ENCODE measurements around the gene POGK.
"Not testable (repeated sequence)": the region's sequence is repeated elsewhere in the genome, so short reads cannot be mapped to it uniquely, and the experiment has no call there.

The POGK gene, protein sequence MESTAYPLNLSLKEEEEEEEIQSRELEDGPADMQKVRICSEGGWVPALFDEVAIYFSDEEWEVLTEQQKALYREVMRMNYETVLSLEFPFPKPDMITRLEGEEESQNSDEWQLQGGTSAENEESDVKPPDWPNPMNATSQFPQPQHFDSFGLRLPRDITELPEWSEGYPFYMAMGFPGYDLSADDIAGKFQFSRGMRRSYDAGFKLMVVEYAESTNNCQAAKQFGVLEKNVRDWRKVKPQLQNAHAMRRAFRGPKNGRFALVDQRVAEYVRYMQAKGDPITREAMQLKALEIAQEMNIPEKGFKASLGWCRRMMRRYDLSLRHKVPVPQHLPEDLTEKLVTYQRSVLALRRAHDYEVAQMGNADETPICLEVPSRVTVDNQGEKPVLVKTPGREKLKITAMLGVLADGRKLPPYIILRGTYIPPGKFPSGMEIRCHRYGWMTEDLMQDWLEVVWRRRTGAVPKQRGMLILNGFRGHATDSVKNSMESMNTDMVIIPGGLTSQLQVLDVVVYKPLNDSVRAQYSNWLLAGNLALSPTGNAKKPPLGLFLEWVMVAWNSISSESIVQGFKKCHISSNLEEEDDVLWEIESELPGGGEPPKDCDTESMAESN

DNA sequence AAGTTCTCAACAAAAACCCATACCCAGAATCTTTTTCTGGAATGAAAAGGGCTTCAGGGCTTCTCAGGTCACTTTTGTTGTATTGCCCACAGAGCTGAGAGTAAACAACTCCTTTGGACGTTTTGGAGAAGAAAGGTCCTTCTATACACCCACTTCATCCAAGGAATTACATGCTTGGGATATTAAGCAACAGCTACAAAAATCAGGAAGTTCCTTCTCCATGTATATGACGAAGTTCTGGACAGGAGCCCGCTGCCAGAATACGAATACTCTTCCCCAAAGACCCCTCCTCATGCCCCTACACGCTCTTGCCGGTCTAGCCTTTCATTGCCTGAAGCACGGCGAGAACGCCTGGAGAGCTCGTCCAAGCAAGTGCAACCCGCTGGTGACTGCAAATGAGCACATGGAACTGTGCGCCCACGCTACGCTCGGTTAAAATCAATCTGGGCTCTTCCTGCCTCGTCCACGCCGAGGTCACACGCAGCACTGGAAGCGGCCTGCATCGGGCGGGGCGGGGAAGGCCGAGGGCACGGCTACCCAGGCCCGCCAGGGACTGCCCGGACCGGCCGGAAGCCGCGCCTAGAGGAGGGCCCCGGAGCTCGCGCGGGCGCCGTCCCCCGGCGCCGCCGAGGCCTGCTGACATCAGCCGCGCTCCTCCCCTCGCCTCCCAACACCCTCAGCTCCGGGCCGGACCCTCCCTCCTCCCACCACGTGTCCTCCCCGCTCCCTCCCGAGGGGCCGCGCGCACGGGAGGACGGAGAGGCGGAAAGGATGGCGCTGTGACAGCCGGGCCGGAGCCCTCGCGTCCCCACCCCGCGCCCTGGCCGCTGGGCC is at the start of gene POGK:
Gene POGK (plus strand): TSS at position 710 of the 834 bp plus-strand sequence. CDS start 1,482 bp downstream, outside the sequence.
- peak; percentile 61 for DNase-seq (ENCODE audit: low read depth)

DNA sequence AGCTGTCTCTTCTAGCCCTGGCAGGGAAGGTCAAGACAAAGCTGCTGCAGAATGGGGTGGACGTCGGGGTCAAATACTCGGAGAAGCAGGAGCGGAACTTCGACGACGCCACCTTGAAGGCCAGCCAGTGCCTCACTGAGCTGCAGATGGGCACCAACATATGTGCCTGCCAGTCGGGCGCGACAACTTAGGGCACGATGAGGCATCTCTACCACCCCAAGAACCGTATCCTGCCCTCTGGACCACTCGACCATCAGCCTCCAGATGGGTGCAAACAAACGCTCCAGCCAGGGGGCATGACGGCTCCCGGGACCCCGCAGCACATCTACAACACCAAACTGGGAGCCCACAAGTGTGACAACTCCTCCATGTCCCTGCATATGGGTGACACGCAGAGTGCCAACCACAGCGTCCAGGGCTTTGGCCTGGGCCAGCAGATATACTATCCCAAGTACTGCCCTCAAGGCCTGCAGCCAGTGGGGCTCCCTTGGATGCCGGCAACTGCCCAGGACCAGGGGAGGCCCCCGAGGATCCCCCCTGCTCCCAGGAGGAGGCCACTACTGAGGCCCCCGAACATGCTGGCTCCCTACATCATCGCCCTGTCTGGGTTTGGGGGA is 42.5 kb upstream of the POGK start:
- no peak for DNase-seq (ENCODE audit: low read depth)

DNA sequence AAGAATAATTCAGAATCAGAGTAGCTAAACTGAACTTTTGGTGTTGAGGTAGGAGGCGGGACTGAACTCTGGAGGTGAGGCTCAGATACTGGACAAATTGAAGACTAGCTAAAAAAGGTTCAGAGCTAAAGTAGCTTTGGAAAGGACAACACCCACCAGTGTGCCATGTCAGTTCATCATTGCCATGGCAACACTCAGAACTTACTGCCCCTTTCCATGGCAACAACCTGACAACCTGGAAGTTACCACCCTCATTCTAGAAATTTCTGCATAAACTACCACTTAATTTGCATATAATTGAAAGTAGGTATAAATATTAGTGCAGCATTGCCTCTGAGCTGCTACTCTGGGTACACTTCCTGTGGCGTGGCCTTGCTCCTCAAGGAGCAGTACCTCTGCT is 30.3 kb upstream of the POGK start:
- no peak for DNase-seq (ENCODE audit: low read depth)

DNA sequence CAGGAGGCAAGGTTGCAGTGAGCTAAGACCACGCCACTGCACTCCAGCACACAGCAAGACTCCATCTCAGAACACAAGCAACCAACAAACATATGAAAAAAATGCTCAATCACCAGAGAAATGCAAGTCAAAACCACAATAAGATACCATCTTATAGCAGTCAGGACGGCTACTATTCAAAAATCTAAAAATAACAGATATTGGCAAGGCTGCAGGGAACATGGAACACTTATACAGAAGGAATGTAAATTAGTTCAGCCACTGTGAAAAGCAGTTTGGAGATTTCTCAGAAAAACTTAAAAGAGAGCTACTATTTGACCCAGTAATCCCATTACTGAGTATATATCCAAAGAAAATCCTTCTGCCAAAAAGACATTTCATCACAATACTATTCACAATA is 27.6 kb upstream of the POGK start:
- no peak for DNase-seq (ENCODE audit: low read depth)

DNA sequence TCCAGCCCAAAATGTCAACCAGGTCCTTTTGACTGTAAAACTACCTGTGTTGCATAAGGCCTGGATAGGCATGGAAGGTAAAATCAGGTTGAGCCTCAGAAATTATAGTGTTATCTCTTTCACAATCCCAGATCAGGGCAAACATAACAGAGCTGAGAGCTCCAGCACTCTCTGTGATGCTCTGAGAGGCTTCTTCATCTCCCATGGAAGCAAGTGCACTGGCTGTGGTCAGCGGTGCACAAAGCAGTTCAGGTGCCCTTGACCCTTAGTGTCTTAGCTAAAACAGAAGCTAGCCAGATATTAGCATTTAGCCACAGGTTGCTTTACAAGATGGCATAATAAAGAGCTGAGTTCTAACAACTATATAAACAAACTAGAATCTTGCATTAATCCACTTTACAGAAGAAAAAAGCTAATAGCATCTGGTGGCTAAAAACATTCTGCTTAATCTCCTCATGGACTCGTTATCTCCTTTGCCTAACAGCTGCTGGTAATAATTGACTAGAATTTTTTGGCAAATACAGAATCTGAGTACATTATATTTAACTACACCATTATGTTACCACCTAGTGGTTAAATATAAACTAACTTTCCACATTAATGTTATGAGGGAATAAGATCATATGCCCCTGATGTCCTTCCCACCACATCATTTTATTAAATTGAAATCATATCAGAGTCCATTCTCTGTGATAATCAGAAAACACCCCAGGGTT is 25.6 kb upstream of the POGK start:
- DNase-seq (ENCODE audit: low read depth): no peak

DNA sequence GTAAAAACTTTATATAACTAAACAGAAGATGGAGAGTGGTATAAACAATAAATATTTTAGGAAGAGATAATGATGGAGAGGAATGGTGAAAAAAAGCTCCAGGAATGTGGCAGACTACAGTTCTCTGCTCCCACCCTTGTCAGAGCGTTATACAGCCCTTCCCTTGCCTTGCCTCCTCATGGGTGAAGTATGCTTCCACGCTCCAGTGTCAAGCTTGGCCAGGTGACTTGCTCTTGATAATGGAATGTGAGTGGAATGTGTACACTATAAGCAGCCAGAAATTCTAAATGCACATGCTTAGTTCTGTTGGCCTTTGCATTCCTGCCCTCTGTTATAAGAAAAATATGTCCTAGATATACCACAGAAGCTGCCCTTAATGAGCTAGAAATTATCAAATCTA is 24.7 kb upstream of the POGK start:
- DNase-seq (ENCODE audit: low read depth): no peak

DNA sequence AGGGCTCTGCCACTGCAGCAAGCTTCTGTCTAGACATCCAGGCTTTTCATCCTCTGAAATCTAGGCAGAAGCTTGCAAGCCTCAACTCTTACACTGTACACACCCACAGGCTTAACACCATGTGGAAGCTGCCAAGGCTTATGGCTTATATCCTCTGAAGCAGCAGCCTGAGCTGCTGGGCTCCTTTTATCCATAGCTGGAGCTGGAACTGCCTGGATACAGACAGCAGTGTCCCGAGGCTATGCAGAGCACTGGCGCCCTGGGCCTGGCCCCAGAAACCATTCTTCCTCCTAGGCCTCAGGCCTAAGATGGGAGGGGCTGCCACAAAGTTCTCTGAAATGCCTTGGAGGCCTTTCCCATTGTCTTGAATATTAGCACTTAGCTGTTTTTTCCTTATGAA is 19.3 kb upstream of the POGK start:
- DNase-seq (ENCODE audit: low read depth): no peak

DNA sequence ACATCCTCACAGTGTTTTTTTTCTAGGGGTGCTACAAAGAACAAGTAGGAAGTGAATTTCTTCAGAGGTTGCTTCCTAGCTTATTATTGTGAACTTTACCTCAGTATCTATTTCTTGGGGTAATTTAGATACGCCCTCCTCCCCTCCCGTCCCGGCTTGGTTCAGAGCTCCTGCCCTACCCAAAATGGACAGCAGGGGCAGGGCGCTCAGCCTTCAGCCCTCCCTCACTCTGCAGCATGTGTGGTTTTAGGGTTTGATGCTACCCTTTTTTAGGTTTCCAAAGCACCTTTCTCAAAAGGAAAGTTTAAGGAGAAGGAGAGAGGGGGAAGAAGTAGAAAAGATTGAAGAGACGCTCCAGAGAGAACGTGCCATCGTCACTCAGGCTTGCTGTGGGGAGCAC is 16.9 kb upstream of the POGK start:
- DNase-seq (ENCODE audit: low read depth): no peak

DNA sequence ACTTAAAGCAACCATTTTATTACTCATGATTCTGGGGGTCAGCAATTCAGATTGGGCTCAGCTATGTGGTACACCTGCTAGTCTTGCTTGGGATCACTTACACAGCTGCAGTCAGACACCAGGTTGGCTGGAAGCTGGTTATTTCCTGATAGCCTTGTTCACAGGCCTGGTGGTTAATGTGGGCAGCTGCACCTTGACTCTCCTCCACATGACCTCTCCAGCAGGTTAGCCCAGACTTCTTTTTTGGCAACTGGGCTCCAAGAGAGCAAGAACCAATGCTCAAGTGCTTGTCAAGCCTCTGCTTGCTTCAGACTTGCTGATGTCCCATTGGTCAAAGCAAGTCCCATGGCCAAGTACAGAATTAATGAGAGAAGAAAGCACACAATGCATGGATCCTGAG is 11.8 kb upstream of the POGK start:
- DNase-seq (ENCODE audit: low read depth): no peak

DNA sequence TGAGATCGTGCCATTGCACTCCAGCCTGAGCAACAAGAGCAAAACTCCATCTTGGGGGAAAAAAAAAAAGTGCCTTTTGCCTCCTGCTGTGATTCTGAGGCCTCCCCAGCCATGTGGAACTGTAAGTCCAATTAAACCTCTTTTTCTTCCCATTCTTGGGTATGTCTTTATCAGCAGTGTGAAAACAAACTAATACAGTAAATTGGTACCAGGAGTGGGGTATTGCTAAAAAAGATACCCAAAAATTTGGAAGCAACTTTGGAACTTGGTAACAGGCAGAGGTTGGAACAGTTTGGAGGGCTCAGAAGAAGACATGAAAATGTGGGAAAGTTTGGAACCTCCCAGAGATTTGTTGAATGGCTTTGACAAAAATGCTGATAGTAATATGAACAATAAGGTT is 9.5 kb upstream of the POGK start:
- not testable (repeated sequence) for DNase-seq (ENCODE audit: low read depth)

DNA sequence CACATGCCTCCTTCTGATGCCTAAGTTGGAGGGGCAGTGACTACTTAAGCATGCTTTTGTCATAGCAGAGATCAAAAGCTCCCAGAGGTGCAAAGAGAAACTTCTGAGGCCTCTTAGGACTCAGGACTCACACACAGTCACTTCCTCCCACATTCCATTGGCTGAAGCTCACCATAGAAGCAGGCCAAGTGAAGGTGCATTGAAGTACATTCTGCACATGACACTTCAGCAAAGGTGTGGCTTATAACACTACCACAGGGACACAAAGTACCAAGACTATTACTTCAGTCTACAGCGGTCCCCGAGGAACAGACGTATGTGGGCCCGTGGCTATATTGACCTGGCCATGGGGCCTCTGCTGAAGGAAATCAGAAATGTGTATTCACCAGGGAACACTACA is 2.5 kb upstream of the POGK start:
- no peak for DNase-seq (ENCODE audit: low read depth)

DNA sequence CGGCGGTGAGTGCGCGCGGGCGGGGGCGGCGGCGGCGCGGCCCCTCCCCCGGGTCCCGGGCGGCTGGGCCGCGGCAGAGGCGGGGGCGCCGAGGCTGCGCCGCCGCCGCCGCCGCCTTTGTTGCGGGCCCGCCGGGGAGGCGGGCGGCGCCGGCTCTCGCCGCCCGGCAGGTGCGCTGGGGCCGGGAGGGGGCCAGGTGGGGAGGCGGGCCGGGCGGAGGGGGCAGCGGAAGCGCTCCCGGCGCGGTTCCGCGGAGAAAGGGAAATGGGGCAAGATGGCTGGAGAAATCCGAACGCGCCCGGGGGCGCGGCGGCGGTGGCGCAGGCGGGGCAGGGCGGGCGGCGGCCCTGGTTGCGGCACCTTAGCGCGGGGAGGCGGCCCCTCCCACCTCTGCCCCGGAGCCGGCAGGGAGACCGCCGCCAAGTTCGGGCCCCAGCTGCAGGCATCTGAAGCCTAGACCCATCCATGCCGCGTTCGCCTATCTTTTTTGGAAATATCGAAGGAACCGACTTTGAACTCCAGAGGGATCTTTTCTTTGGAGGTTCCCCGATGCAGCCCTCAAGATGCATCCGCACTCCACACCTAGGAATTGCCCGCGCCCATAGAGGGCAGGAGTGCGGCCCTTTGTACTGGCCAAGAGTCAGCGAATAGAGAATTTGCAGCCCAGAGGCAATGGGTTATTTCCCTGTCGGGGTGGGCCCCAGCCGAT is 479 bp downstream of the POGK start:
- peak; percentile 20 for DNase-seq (ENCODE audit: low read depth)

DNA sequence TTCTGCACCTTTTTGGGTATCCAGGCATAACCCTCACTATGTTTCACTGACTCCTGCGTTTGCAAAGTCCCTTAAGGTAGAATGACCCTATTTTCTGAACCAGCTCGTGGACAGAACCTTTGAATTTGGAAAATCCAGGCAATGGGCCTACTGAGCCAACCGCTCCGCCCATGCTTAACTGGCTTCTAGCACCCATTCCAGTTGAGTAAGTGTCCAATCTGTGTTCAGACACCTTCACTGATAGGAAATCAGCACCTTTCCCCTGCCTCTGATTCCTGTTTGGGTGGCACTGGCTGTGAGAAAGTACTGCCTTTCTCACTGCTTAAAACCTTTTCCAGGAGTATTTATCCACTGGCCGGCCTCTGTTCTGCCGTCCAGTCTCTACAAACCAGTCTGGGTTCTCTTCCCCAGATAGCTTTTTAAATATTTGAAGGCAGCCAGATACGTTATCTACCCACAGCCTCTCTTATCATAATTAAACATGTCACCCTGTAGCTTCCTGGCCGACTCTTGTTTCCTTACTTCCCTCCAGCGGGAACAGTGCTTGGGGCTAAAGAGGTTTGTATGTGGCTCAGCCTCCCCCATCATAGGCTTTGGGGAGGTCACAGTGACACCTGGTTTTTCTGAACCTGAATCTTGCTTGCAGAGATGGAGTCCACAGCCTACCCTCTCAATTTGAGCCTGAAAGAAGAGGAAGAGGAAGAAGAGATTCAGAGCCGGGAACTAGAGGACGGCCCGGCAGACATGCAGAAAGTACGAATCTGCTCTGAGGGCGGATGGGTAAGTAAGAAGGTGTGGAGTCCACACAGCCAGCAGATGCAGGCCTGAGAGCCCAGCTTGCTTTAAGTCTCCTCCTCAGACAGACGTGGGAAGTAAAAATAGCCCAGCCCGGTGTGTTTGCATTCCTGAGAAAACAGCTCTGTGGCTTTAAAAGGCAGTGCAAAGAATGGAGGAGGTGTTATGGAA is 1.3 kb downstream of the POGK start:
- no peak for DNase-seq (ENCODE audit: low read depth)

DNA sequence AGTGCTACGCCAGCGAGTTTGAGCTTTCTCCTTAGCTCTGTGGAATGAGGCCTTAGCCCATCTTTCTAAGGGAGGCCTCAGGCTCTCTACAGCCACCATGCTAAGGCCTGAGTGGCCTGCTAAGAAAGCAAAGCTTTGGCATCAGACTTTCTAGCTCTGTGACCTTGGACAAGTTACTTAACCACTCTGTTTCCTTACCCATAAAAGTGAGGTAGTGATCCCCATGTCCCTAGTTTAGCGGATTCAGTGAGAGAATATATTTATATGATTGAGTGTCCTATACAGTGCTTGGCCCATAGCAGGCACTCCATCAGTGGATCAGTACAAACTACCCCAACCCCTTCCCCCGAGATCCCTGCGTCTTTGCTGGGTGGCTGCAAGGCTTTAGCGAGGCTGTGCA is 4.0 kb downstream of the POGK start:
- DNase-seq (ENCODE audit: low read depth): no peak

DNA sequence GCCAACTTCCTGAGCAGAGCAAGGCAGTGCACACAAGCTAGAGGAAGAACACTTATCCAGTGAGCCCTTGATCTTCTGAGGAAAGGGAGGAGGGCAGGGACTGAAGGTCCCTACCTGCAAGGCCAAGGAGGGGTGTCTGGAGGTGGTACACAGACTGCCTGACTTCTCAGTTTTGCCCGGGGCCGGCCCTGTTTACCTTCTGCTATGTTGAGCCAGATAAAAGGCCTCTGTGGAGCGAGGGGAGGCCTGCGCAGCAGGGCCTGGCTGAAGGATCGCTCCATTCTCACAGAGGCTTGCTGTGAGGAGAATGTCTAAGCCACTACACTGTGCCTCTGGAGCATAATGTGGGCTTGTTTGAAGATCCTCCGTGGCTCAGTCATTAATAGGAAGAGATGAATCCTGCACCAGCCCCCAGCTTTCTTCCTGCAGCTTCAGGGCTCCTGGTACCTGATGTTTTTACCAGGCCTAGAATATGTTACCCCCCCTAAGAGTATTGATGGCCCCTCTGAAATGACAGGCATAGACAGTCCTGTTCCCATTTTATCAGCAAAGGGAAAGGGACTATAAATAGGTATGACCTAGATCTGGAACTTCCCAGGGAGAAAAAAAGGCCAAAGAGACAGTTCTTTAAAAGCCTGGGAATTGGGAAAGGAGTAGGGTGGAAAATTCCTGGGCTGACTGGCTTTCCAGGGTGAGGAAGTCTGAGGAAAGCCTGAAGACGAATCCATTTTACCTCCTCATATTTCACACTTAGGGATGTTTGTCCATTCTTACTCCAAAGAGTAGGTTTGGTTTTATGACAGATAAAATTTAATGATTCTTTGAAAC is 4.7 kb downstream of the POGK start:
- no peak for DNase-seq (ENCODE audit: low read depth)

DNA sequence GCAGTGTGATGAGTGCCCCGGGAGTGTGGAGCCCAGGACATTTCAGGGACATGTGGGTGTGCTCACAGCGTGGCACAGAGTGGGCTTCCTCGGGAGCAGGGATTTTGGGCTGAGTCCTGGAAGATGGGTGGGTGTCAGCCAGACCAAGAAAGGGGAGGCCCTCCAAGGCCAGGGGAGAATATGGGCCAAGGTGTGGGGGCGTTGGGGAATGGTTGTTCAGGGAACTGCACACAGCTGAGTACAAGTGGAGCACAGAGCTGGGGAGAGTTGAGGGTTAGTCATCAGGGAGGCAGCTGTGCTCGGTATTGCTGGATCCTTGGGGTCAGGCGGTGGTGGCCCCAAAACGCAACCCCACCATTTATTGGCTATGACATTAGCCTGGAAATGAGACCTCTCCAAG is 5.5 kb downstream of the POGK start:
- no peak for DNase-seq (ENCODE audit: low read depth)

DNA sequence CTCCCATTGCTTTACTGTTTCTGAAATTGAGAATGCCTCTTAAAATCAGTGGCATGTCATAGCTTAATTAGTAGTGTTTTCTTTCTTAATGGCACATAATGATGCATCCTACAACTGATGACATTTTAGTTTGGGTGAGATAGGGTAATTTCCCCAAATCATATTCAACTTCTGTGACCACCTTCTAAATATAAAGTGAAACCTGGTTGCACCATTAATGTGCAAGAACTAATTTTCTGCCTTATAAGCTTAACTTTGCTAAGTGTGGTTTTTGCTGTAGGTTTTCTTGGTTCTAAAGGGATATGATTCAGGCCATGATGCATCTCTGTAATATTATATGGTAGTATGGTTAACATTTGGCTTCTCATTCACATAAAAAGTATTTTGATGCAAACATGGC is 8.9 kb downstream of the POGK start:
- no peak for DNase-seq (ENCODE audit: low read depth)

DNA sequence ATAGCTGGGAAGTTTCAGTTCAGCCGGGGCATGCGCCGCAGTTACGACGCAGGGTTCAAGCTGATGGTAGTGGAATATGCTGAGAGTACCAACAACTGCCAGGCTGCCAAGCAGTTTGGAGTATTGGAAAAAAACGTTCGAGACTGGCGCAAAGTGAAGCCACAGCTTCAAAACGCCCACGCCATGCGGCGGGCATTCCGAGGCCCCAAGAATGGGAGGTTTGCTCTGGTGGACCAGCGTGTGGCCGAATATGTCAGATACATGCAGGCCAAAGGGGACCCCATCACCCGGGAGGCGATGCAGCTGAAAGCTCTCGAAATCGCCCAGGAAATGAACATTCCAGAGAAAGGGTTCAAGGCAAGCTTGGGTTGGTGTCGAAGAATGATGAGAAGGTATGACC is 9.9 kb downstream of the POGK start:
- DNase-seq (ENCODE audit: low read depth): no peak

DNA sequence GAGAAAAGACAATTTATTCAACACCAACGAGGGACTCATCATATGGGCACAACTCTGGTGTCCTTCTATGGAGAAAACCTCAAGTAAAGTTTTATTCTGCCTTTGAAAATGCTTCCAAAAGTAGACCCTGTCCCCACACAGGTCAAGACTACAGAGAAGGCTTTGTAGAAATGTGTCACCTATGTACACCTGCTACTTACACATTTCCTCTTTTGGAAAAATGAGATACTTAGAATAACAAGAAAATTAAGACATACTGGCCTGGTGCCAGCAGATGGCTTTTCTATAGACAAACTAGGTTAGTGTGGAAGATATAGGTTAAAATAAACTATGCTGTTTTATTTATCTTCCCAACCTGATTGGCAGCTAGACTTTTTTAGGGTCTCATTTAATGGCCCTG is 13.6 kb downstream of the POGK start:
- DNase-seq (ENCODE audit: low read depth): no peak

Data from stimulated activated CD8-positive, alpha-beta memory T cell treated with anti-CD3 and anti-CD28 coated beads, Interleukin-7, amount 100 ng/mL, for 24 hours (primary cell).